ENCODE results near the gene HIPK2. TPM values are rescaled to one million over a fixed set of nuclear protein-coding genes. Genes with fewer than 3 reads are reported as not detected.

The HIPK2 gene
- total and polyA plus RNA-seq, 2 experiments from 2014 or later: 23.2 to 47.0 TPM

DNA sequence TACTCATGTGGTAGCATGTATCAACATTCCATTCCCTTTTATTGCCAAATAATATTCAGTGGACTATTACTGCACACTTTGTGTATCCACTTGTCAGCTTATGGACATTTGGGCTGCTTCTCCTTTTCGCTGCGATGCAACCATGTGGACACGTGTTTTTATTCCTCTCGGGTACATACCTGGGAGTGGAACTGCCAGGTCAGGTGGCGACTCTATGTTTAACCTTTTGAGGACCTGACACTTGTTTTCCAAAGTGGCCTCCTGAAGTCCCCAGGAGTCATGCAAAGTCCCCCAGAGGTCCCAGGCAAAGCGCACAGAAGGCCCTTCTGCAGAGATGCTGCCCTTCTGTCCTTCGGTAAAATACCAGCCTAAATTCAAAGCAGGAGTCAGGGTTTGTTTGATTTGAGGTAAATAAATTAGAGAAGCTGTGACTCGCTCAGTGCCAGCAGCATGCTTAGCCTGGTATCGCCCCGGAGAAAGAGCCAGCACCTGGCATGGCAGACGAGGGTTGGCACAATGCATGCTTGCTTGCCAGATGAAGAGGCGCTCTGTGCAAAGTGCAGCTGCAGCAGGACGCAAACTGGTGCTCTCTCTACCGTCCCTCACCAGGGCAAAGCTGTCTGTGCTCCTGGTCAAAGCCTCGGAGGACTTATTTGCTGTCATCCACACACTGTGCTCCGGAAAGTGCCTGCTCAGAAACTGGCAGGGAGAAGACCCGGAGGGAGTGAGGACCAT is 37.8 kb downstream of the HIPK2 start:
- Histone ChIP-seq H3K4me3 (no peak overlapping the region), H3K27ac (peak overlapping the region; percentile 1), H3K4me1 (ENCODE audit: low read depth) (peaks cover 1% of the 10 kb centered on the region), H3K27me3 (no peaks in the 10 kb centered on the region), H3K36me3 (peaks cover 4% of the 10 kb centered on the region), H3K9me3 (ENCODE audit: low read depth) (no peaks in the 10 kb centered on the region)
- TF ChIP-seq, protein P1, sequence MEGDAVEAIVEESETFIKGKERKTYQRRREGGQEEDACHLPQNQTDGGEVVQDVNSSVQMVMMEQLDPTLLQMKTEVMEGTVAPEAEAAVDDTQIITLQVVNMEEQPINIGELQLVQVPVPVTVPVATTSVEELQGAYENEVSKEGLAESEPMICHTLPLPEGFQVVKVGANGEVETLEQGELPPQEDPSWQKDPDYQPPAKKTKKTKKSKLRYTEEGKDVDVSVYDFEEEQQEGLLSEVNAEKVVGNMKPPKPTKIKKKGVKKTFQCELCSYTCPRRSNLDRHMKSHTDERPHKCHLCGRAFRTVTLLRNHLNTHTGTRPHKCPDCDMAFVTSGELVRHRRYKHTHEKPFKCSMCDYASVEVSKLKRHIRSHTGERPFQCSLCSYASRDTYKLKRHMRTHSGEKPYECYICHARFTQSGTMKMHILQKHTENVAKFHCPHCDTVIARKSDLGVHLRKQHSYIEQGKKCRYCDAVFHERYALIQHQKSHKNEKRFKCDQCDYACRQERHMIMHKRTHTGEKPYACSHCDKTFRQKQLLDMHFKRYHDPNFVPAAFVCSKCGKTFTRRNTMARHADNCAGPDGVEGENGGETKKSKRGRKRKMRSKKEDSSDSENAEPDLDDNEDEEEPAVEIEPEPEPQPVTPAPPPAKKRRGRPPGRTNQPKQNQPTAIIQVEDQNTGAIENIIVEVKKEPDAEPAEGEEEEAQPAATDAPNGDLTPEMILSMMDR (IDR thresholded peaks at IDR 0.05; ENCODE audit: low read depth, low read length): no peak
- DNase-seq (ENCODE audit: low read depth in 1 of 2, low spot score in 1 of 2): no peak

DNA sequence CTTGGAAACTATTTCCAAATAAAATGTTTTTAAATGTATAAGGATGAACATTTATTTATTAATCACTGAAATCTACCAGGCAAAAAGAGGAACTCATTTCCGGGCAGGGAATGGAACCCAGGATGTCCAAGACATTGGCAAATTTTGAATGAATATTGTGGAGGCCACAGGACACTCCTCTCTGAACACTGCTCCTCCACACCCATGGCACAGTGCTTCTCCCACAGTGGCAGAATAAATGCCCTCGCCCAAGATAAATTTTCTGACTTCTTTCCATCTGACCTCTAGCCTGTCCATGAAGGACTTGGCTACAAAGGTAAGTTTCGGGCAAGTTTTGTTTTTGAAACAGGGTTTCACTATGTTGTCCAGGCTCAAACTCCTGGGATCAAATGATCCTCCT is 39.0 kb downstream of the HIPK2 start:
- Histone ChIP-seq H3K9me3 (ENCODE audit: low read depth) (no peaks in the 10 kb centered on the region), H3K27ac (no peak overlapping the region), H3K4me1 (ENCODE audit: low read depth) (peaks cover 11% of the 10 kb centered on the region), H3K36me3 (peaks cover 4% of the 10 kb centered on the region), H3K27me3 (no peaks in the 10 kb centered on the region), H3K4me3 (no peak overlapping the region)
- TF ChIP-seq, protein P1 (IDR thresholded peaks at IDR 0.05; ENCODE audit: low read depth, low read length): no peak
- DNase-seq (ENCODE audit: low read depth in 1 of 2, low spot score in 1 of 2): no peak

DNA sequence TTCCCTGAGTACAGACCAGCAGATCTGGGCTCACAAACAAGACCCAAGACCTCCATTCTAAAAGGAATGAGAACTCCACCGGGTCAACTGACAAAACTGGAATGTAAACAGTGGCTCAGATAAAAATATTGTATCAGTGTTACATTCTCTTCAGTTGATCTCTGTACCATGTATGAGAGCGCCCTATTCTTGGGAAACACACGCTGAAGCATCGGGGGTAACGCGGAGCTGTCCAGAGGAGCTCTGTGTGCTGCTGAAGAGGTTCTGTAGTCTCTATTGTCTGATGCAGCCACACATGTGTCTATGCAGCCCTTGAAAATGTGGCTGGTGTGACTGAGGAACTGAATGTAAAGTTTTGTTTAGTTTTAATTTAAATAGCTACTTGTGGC is 39.7 kb downstream of the HIPK2 start:
- peak; percentile 46 to 48 for DNase-seq (ENCODE audit: low read depth in 1 of 2, low spot score in 1 of 2)
- Histone ChIP-seq H3K27ac (peak overlapping the region; percentile 16), H3K4me1 (ENCODE audit: low read depth) (peaks cover 11% of the 10 kb centered on the region), H3K4me3 (no peak overlapping the region), H3K9me3 (ENCODE audit: low read depth) (no peaks in the 10 kb centered on the region), H3K27me3 (no peaks in the 10 kb centered on the region), H3K36me3 (peaks cover 4% of the 10 kb centered on the region)
- TF ChIP-seq, protein P1 (IDR thresholded peaks at IDR 0.05; ENCODE audit: low read depth, low read length): no peak

DNA sequence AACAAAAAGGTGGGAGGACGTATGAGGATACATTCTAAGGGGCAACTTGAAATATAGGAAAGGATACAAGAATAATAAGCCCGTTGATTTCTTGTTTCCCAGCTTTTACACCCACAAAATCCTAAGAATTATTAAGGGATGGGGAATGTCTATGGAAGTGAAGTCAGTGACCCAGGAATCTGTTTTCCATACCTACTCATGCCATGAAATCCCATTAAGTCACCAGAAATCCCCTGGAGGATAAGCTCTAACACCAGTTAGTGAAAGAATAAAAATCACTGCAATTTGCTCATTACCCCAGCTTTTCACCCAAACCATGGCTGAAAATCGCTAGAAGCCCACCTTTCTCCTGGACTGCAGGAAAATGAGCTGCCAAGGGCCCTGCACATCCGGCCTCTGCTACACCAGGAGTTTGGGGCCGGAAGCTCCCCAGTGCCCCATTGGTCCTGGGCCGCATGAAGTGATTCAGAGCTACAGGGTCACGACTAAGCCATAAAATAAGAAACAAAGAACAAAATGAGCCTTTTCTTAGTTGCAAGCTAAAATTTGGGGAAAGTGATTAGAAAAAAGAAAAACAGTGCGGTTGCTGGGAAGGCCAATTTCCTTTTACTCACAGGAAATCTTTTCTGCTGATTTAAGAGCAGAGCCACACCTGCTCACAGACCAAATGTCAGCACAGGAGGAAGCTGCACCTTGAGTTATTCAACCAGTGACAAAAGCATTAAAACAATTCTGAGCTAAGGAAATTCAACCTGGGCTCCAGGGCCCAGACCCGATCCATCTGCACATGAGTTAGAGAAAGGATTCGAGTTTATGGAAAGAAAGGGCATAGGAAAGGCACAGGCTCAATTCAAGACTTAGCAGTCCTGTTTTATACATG is 40.3 kb downstream of the HIPK2 start:
- DNase-seq (ENCODE audit: low read depth in 1 of 2, low spot score in 1 of 2): no peak
- peaks cover 11% of the 10 kb centered on the region for H3K4me1 ChIP-seq (ENCODE audit: low read depth)
- H3K27me3 ChIP-seq: no peaks in the 10 kb centered on the region
- TF ChIP-seq, protein P1 (IDR thresholded peaks at IDR 0.05; ENCODE audit: low read depth, low read length): no peak
- H3K36me3 ChIP-seq: peaks cover 4% of the 10 kb centered on the region
- H3K4me3 ChIP-seq: no peak overlapping the region
- no peaks in the 10 kb centered on the region for H3K9me3 ChIP-seq (ENCODE audit: low read depth)
- peak overlapping the region; percentile 16 for H3K27ac ChIP-seq

DNA sequence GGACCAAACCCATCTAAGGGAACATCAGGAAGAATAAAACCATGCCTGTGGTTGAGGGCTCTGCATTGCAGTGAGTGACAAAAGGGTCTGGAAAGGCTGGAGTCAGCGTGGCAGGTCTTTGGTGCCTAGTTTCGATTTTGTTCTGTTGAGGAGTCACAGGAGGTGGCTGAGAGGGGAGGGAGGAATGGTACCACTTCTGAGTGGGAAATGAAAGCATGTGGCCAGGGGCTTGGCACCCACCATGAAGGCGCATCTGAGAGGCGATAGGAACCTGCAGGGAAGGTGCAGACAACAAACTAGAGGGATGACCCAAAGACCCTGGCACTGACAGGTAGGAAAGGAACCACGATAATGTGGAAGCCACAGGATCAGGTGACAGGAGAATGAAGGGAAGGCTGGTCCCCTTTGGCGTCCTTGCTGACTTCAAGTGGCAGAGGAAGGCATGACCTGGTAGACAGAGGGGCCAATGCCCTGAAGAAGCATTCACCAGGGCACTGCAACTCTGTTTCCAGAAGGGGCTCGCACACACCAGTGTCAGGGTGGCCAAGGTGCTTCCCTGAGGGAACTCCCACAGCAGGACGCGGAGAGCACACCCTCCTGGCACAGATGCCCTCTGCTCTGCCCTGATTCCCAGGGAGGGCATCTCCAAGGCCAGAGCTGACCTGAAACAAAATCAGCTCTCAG is 41.7 kb downstream of the HIPK2 start:
- H3K27ac ChIP-seq: no peak overlapping the region
- no peak overlapping the region for H3K4me3 ChIP-seq
- DNase-seq (ENCODE audit: low read depth in 1 of 2, low spot score in 1 of 2): no peak
- TF ChIP-seq, protein P1 (IDR thresholded peaks at IDR 0.05; ENCODE audit: low read depth, low read length): no peak
- H3K27me3 ChIP-seq: no peaks in the 10 kb centered on the region
- no peaks in the 10 kb centered on the region for H3K9me3 ChIP-seq (ENCODE audit: low read depth)
- peaks cover 19% of the 10 kb centered on the region for H3K4me1 ChIP-seq (ENCODE audit: low read depth)
- no peaks in the 10 kb centered on the region for H3K36me3 ChIP-seq
